Activated T-helper 9 cell treated with anti-CD3 and anti-CD28 coated beads, Interleukin-2, amount 50 U/mL, for 16 hours (primary cell): Measurements from ENCODE around the gene SEMA3D.

ENCODE experiments used
- DNase-seq: peaks from one replicate; pipeline ENCODE4 v3.0.0-alpha.2; 2020; ENCODE audit warnings: low read depth

The SEMA3D gene

GRCh38 chr7:85186521-85187241 lies at the start of gene SEMA3D:
Gene SEMA3D (minus strand): TSS chr7:85187056. CDS start chr7:85121891, 65,165 bp downstream.
- DNase-seq, result no peak

- no peak for DNase-seq
Observed at GRCh38 chr7:85234730-85235129, 47.9 kb upstream of the SEMA3D start.

GRCh38 chr7:85232068-85232467 lies 45.2 kb upstream of the SEMA3D start:
- DNase-seq, result no peak

GRCh38 chr7:85230623-85231022 lies 43.8 kb upstream of the SEMA3D start:
- DNase-seq, result no peak

GRCh38 chr7:85229544-85229943 lies 42.7 kb upstream of the SEMA3D start:
- no peak for DNase-seq

GRCh38 chr7:85226361-85227085 lies 39.7 kb upstream of the SEMA3D start:
- no peak for DNase-seq

GRCh38 chr7:85224171-85224570 lies 37.3 kb upstream of the SEMA3D start:
- no peak for DNase-seq

- no peak for DNase-seq
Observed at GRCh38 chr7:85222522-85222921, 35.7 kb upstream of the SEMA3D start.

- DNase-seq, result no peak
Observed at GRCh38 chr7:85221796-85222195, 34.9 kb upstream of the SEMA3D start.

GRCh38 chr7:85220651-85221050 lies 33.8 kb upstream of the SEMA3D start:
- DNase-seq, result no peak

GRCh38 chr7:85220023-85220422 lies 33.2 kb upstream of the SEMA3D start:
- no peak for DNase-seq

- DNase-seq, result no peak
Observed at GRCh38 chr7:85217085-85217484, 30.2 kb upstream of the SEMA3D start.

GRCh38 chr7:85215098-85215497 lies 28.2 kb upstream of the SEMA3D start:
- DNase-seq, result no peak

- no peak for DNase-seq
Observed at GRCh38 chr7:85213500-85213899, 26.6 kb upstream of the SEMA3D start.

GRCh38 chr7:85205754-85206153 lies 18.9 kb upstream of the SEMA3D start:
- DNase-seq, result no peak

- DNase-seq, result no peak
Observed at GRCh38 chr7:85204496-85204895, 17.6 kb upstream of the SEMA3D start.

GRCh38 chr7:85204061-85204460 lies 17.2 kb upstream of the SEMA3D start:
- DNase-seq, result no peak

GRCh38 chr7:85201209-85201608 lies 14.4 kb upstream of the SEMA3D start:
- DNase-seq, result no peak

- DNase-seq, result no peak
Observed at GRCh38 chr7:85196696-85197095, 9.8 kb upstream of the SEMA3D start.

GRCh38 chr7:85191383-85191782 lies 4.5 kb upstream of the SEMA3D start:
- no peak for DNase-seq

GRCh38 chr7:85186083-85186520 lies 754 bp downstream of the SEMA3D start:
- DNase-seq, result no peak

- DNase-seq, result no peak
Observed at GRCh38 chr7:85185424-85186082, 1.3 kb downstream of the SEMA3D start.
